Heart left ventricle (tissue), 16 donors: ENCODE measurements around the gene PTPRU. TPM values are rescaled to one million over a fixed set of nuclear protein-coding genes. Genes with fewer than 3 reads are reported as not detected.

ENCODE experiments used
- ATAC-seq, 4 donors: fragments of 200-7000 bp; cut with Tn5 transposase; one replicate each; pipeline ENCODE4 v1.9.1; 2020 to 2022; ENCODE audit warnings: moderate library complexity in 4 of 4, mild to moderate bottlenecking in 3 of 4, moderate number of reproducible peaks in 1 of 4
- DNase-seq, 5 donors: peaks; one replicate each; pipeline ENCODE4 v3.0.0-alpha.2; 2020
- H3K27ac ChIP-seq, 12 donors: fragments of 200-600 bp; sonication (generic) in 4 of 12; one replicate each; pipeline versions ENCODE4 v1.5.0 to v1.8.0; 2016 to 2022; ENCODE audit warnings: mild to moderate bottlenecking in 2 of 12
- H3K27me3 ChIP-seq, 9 donors: fragments of 200-600 bp; sonication (generic) in 2 of 9; one replicate each; pipeline versions ENCODE4 v1.5.1 to v1.8.0; 2016 to 2022; ENCODE audit warnings: mild to moderate bottlenecking in 3 of 9
- H3K36me3 ChIP-seq, 9 donors: fragments of 200-600 bp; sonication (generic) in 2 of 9; one replicate each; pipeline versions ENCODE4 v1.5.0 to v1.8.0; 2018 to 2022; ENCODE audit warnings: mild to moderate bottlenecking in 2 of 9
- H3K4me1 ChIP-seq, 12 donors: fragments of 200-600 bp; sonication (generic) in 4 of 12; one replicate each; pipeline versions ENCODE4 v1.5.0 to v1.8.0; 2016 to 2022; ENCODE audit warnings: mild to moderate bottlenecking in 3 of 12
- H3K4me3 ChIP-seq, 12 donors: fragments of 200-600 bp; sonication (generic) in 4 of 12; one replicate each; pipeline versions ENCODE4 v1.5.0 to v1.8.0; 2017 to 2022; ENCODE audit warnings: mild to moderate bottlenecking in 9 of 12, moderate library complexity in 4 of 12
- H3K9me3 ChIP-seq, 12 donors: fragments of 200-600 bp; sonication (generic) in 4 of 12; one replicate each; pipeline versions ENCODE4 v1.5.0 to v1.8.0; 2016 to 2022; ENCODE audit warnings: mild to moderate bottlenecking in 1 of 12
- CTCF ChIP-seq, 12 donors: fragments of 200-600 bp; sonication (generic) in 4 of 12; IDR thresholded peaks; one replicate each; pipeline versions ENCODE4 v1.5.0 to v1.8.0; 2018 to 2022; ENCODE audit warnings: antibody characterized with exemption in 12 of 12, mild to moderate bottlenecking in 5 of 12
- POLR2A ChIP-seq, 2 donors: fragments of 450-650 bp; IDR thresholded peaks; one replicate each; pipeline ENCODE4 v1.6.1; 2017; ENCODE audit warnings: antibody characterized with exemption in 2 of 2, mild to moderate bottlenecking in 2 of 2, moderate library complexity in 2 of 2
- WGBS, 4 donors: extraction: QIAGEN DNeasy Blood & Tissue Kit in 2 of 4; methylation state at CpG; one replicate each; pipeline versions ENCODE4 v1.1.5 to v1.1.7; 2013 to 2018; 5-methylcytosine and 5-hydroxymethylcytosine counted together
- intact Hi-C, 10 donors: fragments of 100-400 bp; cut with DNase I; formaldehyde crosslinking; loops; one replicate each; pipeline versions ENCODE4 v1.11.1 to v1.14.2; 2022
- polyA plus RNA-seq, 2 donors: library from polyadenylated mRNA; stranded (reverse); fragments of 200-250 nt; gene quantifications; one replicate each; pipeline ENCODE4 v1.2.3, GENCODE V29; 2013
- total RNA-seq, 9 donors: library from RNA; depleted of rRNA in 2 of 9; stranded (reverse); fragments of >200 nt in 2 of 9; fragmentation: NEBNext Ultra II Directional in 3 of 9; extraction: Animal tissue kit (Norgen Biotek cat#: 25700) in 3 of 9; gene quantifications; one replicate each; pipeline versions ENCODE4 v1.1.0 to v1.2.4, GENCODE V29; 2016 to 2023
- donor health status: ischemic (EF 13 %, LVEDD 7.1; RV severe dilation, severe dysfunction).
- donor health status: healthy with polysubstance abuse.
- donor health status: DM: no; HTN: yes; CAD: no.
- donor health status: DM: no; HTN: no; CAD: no.
- donor health status: ischemic (EF 25% LVEDD 6.9; RV normal size, moderate dysfunction).
- donor health status: ischemic (EF 25% LVEDD 5.7; RV mildly dilated, moderate dysfunction).
- donor health status: healthy.
- donor health status: DM: yes; HTN: yes; CAD: no.
- donor health status: ischemic (EF 35%, LVEDD 5.7; RV mildly dilated, moderate dysfunction).
- donor health status: nonischemic (EF 11% LVEDD 7.7; RV severe dilation, severe dysfunction).
- donor health status: DM: yes; HTN: yes; CAD: no.
- donor health status: PGD.
- donor health status: ischemic (EF 29% LVEDD 5.4; RV normal size, mild dysfunction).
- donor health status: nonischemic (EF 23%, LVEDD 6.1; RV moderate dilation, normal function).

PTPRU gene
- total and polyA plus RNA-seq, 11 donors: 7.1 to 59.9 (median 16.2) TPM

GRCh38 chr1:29239142-29239541 is 2.8 kb downstream of the PTPRU start:
- Histone ChIP-seq H3K9me3 (no peaks in the 10 kb centered on the region), H3K27me3 (peaks cover 0 to 27% (median 0%) of the 10 kb centered on the region in 9 donors), H3K4me1 (peaks cover 0 to 27% (median 13%) of the 10 kb centered on the region in 12 donors), H3K27ac (no peak overlapping the region), H3K4me3 (no peak overlapping the region), H3K36me3 (no peaks in the 10 kb centered on the region)
- 62 to 72% (median 66%) methylated on average over 7 of the region's 7 CpGs for WGBS, 4 donors
- no peak for TF ChIP-seq POLR2A (IDR thresholded peaks at IDR 0.05)
- no peak for TF ChIP-seq CTCF (IDR thresholded peaks at IDR 0.05)
- ATAC-seq (no peak), DNase-seq (no peak)
- intact Hi-C loops: loop anchor here (5.0 to 10.0 kb wide), 15 partner anchors 103 to 1468 kb away; no protein-coding TSS in a partner anchor

- intact Hi-C loops: loop anchor here in 6 of 10 donors (5.0 to 10.0 kb wide), 6 partner anchors 94 to 1142 kb away; no protein-coding TSS in a partner anchor
Measured at GRCh38 chr1:29240400-29240837, 4.1 kb downstream of the PTPRU start.

GRCh38 chr1:29240986-29241385 is 4.7 kb downstream of the PTPRU start:
- Histone ChIP-seq H3K27me3 (peaks cover 0 to 26% (median 0%) of the 10 kb centered on the region in 9 donors), H3K4me1 (peaks cover 0 to 25% (median 12%) of the 10 kb centered on the region in 12 donors), H3K36me3 (no peaks in the 10 kb centered on the region), H3K27ac (no peak overlapping the region), H3K4me3 (no peak overlapping the region), H3K9me3 (no peaks in the 10 kb centered on the region)
- 78 to 92% (median 87%) methylated on average over 2 of the region's 2 CpGs for WGBS, 4 donors
- no peak for TF ChIP-seq POLR2A (IDR thresholded peaks at IDR 0.05)
- TF ChIP-seq CTCF (IDR thresholded peaks at IDR 0.05): no peak
- DNase-seq: no peak
- ATAC-seq: no peak
- intact Hi-C loops: loop anchor here in 6 of 10 donors (5.0 to 10.0 kb wide), 6 partner anchors 94 to 1141 kb away; no protein-coding TSS in a partner anchor

More at GRCh38 chr1:29240400-29240837, 4.1 kb downstream of the PTPRU start:
- H3K4me3 ChIP-seq: no peak overlapping the region
- no peaks in the 10 kb centered on the region for H3K9me3 ChIP-seq
- H3K27ac ChIP-seq: no peak overlapping the region
- ATAC-seq (no peak), DNase-seq (no peak)
- peaks cover 0 to 26% (median 0%) of the 10 kb centered on the region in 9 donors for H3K27me3 ChIP-seq
- H3K4me1 ChIP-seq: peaks cover 0 to 27% (median 13%) of the 10 kb centered on the region in 12 donors
- no peaks in the 10 kb centered on the region for H3K36me3 ChIP-seq
- TF ChIP-seq CTCF (IDR thresholded peaks at IDR 0.05): peak in 1 of 12 donors; percentile 12
- no peak for TF ChIP-seq POLR2A (IDR thresholded peaks at IDR 0.05)
- 42 to 57% (median 47%) methylated on average over 4 of the region's 4 CpGs for WGBS, 4 donors

- 75 to 82% (median 79%) methylated on average over 14 to 16 of the region's 16 CpGs for WGBS, 4 donors
- Histone ChIP-seq H3K4me1 (peaks cover 0 to 7% (median 3%) of the 10 kb centered on the region in 12 donors), H3K9me3 (no peaks in the 10 kb centered on the region), H3K27me3 (peaks cover 0 to 11% (median 0%) of the 10 kb centered on the region in 9 donors), H3K27ac (no peak overlapping the region), H3K36me3 (no peaks in the 10 kb centered on the region), H3K4me3 (no peak overlapping the region)
- intact Hi-C loops: loop anchor here in 6 of 10 donors (5.0 to 10.0 kb wide), 6 partner anchors 92 to 1139 kb away; no protein-coding TSS in a partner anchor
- no peak for ATAC-seq
- TF ChIP-seq POLR2A (IDR thresholded peaks at IDR 0.05): no peak
- no peak for TF ChIP-seq CTCF (IDR thresholded peaks at IDR 0.05)
- DNase-seq: no peak
Measured at GRCh38 chr1:29243023-29243870, 6.9 kb downstream of the PTPRU start.
